GM23248 (cell line): ENCODE data around the gene SDHB. TPM values are rescaled to one million over a fixed set of nuclear protein-coding genes. Genes with fewer than 3 reads are reported as not detected.

Experiments
- DNase-seq: peaks from one replicate; pipeline ENCODE4 v3.0.0-alpha.2; 2015
- H2AFZ ChIP-seq: fragments of 200-600 bp; sonication (generic); 2 replicates; pipeline ENCODE4 v1.6.1; 2016; ENCODE audit warnings: antibody characterized with exemption
- H3F3A ChIP-seq: fragments of 200-600 bp; sonication (generic); 2 replicates; pipeline ENCODE4 v1.6.1; 2016; ENCODE audit warnings: mild to moderate bottlenecking, antibody characterized with exemption, mixed run types; ENCODE audit not compliant: insufficient read depth
- H3K27ac ChIP-seq: fragments of 200-600 bp; sonication (generic); 2 replicates; pipeline ENCODE4 v1.5.1; 2016; ENCODE audit warnings: mild to moderate bottlenecking
- H3K27me3 ChIP-seq: fragments of 200-600 bp; sonication (generic); replicated peaks from 2 replicates; pipeline ENCODE4 v1.6.1; 2016; ENCODE audit warnings: mild to moderate bottlenecking; ENCODE audit not compliant: insufficient read depth
- H3K36me3 ChIP-seq: fragments of 200-600 bp; sonication (generic); 2 replicates; pipeline ENCODE4 v1.6.1; 2016; ENCODE audit warnings: low read depth, mild to moderate bottlenecking
- H3K4me1 ChIP-seq: fragments of 200-600 bp; sonication (generic); 2 replicates; pipeline ENCODE4 v1.6.1; 2016; ENCODE audit warnings: mild to moderate bottlenecking; ENCODE audit not compliant: insufficient read depth
- H3K4me2 ChIP-seq: fragments of 200-600 bp; sonication (generic); one replicate; pipeline ENCODE4 v1.6.1; 2016; ENCODE audit warnings: mild to moderate bottlenecking; ENCODE audit not compliant: unreplicated experiment
- H3K4me3 ChIP-seq: fragments of 200-600 bp; sonication (generic); 2 replicates; pipeline ENCODE4 v1.5.1; 2016; ENCODE audit warnings: mild to moderate bottlenecking
- H3K79me2 ChIP-seq: fragments of 200-600 bp; sonication (generic); 2 replicates; pipeline ENCODE4 v1.6.1; 2016; ENCODE audit warnings: mild to moderate bottlenecking; ENCODE audit not compliant: insufficient read depth
- H3K9ac ChIP-seq: fragments of 200-600 bp; sonication (generic); 2 replicates; pipeline ENCODE4 v1.6.1; 2016; ENCODE audit warnings: mild to moderate bottlenecking
- H3K9me2 ChIP-seq: fragments of 200-600 bp; sonication (generic); 2 replicates; pipeline ENCODE4 v1.6.1; 2016; ENCODE audit warnings: mixed run types, mild to moderate bottlenecking, moderate library complexity; ENCODE audit not compliant: insufficient read depth
- H3K9me3 ChIP-seq: fragments of 200-600 bp; sonication (generic); one replicate; pipeline ENCODE4 v1.6.1; 2017; ENCODE audit warnings: low read depth
- H4K20me1 ChIP-seq: fragments of 200-600 bp; sonication (generic); 2 replicates; pipeline ENCODE4 v1.6.0; 2016; ENCODE audit not compliant: insufficient read depth
- EZH2 ChIP-seq: fragments of 200-600 bp; sonication (generic); IDR thresholded peaks from 2 replicates; pipeline ENCODE4 v1.6.1; 2018; ENCODE audit warnings: antibody characterized with exemption, mild to moderate bottlenecking; ENCODE audit not compliant: insufficient read depth, poor library complexity, severe bottlenecking
- EZH2phosphoT487 ChIP-seq: fragments of 200-600 bp; sonication (generic); IDR thresholded peaks from 2 replicates; pipeline ENCODE4 v1.6.1; 2018; ENCODE audit warnings: antibody characterized with exemption, moderate library complexity, mild to moderate bottlenecking, low read depth; ENCODE audit not compliant: insufficient read depth
- WGBS, 2 experiments: methylation state at CpG; one replicate each; pipeline ENCODE4 v1.1.6; 2015 to 2017; ENCODE audit warnings: low lambda C conversion rate in 2 of 2, low coverage in 1 of 2; ENCODE audit errors: missing lambda C conversion rate in 2 of 2; 5-methylcytosine and 5-hydroxymethylcytosine counted together
- in situ Hi-C: fragments of 300-500 bp; cut with MboI; formaldehyde crosslinking; loops from 2 replicates; pipeline ENCODE4 v1.15.0; 2020
- polyA plus RNA-seq: library from polyadenylated mRNA; unstranded; fragments of >200 nt; fragmentation: Nextera tagmentation; extraction: Ambion mirVana; gene quantifications from 2 replicates; pipeline ENCODE4 v1.2.1, GENCODE V29; 2016
- total RNA-seq: library from RNA; depleted of rRNA; stranded (reverse); fragments of >200 nt; shearing (Covaris generic); gene quantifications from 2 replicates; pipeline ENCODE4 v1.2.3, GENCODE V29; 2014

SDHB gene
- total and polyA plus RNA-seq, 2 experiments from 2014 or later: 84.1 to 124 TPM

DNA sequence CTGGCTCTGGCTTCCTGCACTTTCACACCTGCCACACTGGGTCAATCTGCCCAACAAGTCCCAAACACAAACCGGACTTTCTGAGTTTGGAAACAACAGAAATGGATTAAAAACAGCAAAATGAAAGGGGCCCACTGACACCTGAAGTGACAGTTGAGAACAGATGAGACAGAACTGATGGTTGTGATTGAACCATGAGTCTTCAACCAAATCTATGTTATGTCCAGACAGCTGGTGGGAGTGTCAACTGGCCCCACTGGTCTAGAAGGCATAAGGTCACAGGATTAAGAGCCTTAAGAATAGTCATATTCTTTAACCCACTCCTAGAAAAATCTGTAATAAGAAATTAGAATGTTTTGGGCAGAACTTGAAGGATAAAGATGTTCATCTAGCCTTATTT, 29.1 kb downstream of the SDHB start:
- Histone ChIP-seq H3K9ac (no peak overlapping the region), H3F3A (peaks cover 23% of the 10 kb centered on the region), H3K4me1 (peaks cover 19% of the 10 kb centered on the region), H3K27me3 (no peaks in the 10 kb centered on the region), H2AFZ (no peak overlapping the region), H3K9me2 (no peaks in the 10 kb centered on the region), H3K36me3 (peaks cover 44% of the 10 kb centered on the region), H3K79me2 (no peaks in the 10 kb centered on the region), H3K4me2 (no peak overlapping the region), H4K20me1 (no peaks in the 10 kb centered on the region), H3K27ac (no peak overlapping the region), H3K9me3 (no peaks in the 10 kb centered on the region), H3K4me3 (no peak overlapping the region)
- WGBS, 2 experiments: 100% methylated on average over 1 of the region's 1 CpG
- TF ChIP-seq EZH2phosphoT487: no peak
- TF ChIP-seq EZH2: no peak
- DNase-seq: no peak
- in situ Hi-C loops: no loop called here

DNA sequence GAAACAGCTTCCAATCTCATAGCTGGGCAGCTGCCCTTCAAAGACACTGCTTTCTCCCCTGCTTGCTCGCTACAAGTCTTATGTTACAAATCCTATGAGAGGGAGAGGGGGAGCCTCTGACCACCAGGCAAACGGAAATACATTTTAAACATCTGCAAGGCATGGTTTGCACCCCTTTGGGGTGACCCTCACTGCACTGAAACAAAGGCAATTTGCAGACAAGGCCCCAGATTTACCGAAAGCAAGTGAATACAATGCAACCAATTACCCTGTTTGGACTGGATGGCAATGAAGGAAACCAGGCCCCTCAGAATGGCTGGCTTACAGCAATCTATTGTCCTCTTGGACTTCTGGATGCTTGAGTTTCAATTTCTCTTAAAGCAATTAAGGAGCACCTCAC, 30.3 kb downstream of the SDHB start:
- no peaks in the 10 kb centered on the region for H4K20me1 ChIP-seq
- no peak overlapping the region for H2AFZ ChIP-seq
- H3K4me2 ChIP-seq: no peak overlapping the region
- no peak for TF ChIP-seq EZH2
- no peak for TF ChIP-seq EZH2phosphoT487
- WGBS, 2 experiments: 95 to 98% methylated on average over 3 of the region's 3 CpGs
- no peak overlapping the region for H3K9ac ChIP-seq
- DNase-seq: no peak
- H3K79me2 ChIP-seq: no peaks in the 10 kb centered on the region
- H3K27me3 ChIP-seq: no peaks in the 10 kb centered on the region
- H3K9me2 ChIP-seq: no peaks in the 10 kb centered on the region
- peaks cover 30% of the 10 kb centered on the region for H3F3A ChIP-seq
- H3K36me3 ChIP-seq: peaks cover 47% of the 10 kb centered on the region
- in situ Hi-C loops: no loop called here
- H3K9me3 ChIP-seq: no peaks in the 10 kb centered on the region
- H3K4me1 ChIP-seq: peaks cover 16% of the 10 kb centered on the region
- no peak overlapping the region for H3K4me3 ChIP-seq
- H3K27ac ChIP-seq: no peak overlapping the region

DNA sequence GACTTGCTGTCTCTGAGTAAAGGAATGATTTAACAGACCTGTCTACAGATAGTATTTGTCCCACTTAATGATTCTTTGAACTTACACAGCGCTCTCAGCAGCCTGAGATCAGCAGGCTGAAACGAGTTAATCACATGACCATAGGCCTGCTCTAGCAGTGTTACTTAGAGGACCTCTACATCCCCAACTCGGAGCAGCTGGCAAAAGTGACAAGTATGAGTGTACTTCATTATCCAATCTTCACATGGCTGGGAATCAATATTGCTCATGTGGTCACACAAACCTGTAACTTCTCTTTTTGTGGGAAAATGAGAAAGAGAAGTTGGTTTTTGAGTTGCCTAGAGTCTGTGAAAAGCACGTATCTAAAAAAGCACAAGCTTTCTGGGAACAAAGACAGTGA, 30.7 kb downstream of the SDHB start:
- no peak for DNase-seq

DNA sequence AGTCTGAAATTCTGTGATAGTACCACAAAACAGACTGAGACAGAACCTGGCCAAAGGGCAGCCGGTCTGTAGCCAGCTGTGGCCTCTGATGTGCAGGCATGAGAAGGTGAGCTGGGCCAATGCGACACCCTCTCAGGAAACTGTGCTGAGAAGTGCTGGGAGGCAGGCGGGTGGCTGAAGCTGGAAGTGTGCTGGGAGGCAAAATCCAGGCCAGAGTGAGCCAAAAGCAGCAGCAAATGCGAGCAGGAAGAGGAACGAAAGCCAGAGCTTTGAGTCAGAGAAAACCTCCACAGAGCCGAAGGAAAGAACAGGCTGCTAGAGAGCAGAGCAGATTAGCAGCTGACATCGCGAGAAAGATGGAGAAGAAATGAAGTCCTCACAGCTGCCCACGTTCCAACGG, 31.9 kb downstream of the SDHB start:
- Histone ChIP-seq H3K27me3 (no peaks in the 10 kb centered on the region), H3K4me3 (no peak overlapping the region), H3K79me2 (no peaks in the 10 kb centered on the region), H3K4me2 (no peak overlapping the region), H4K20me1 (no peaks in the 10 kb centered on the region), H3K9me3 (no peaks in the 10 kb centered on the region), H3K9ac (no peak overlapping the region), H3K4me1 (no peaks in the 10 kb centered on the region), H2AFZ (no peak overlapping the region), H3K9me2 (no peaks in the 10 kb centered on the region), H3F3A (peaks cover 15% of the 10 kb centered on the region), H3K36me3 (peaks cover 45% of the 10 kb centered on the region), H3K27ac (no peak overlapping the region)
- 94 to 98% methylated on average over 10 of the region's 10 CpGs for WGBS, 2 experiments
- in situ Hi-C loops: no loop called here
- no peak for TF ChIP-seq EZH2
- TF ChIP-seq EZH2phosphoT487: no peak
- DNase-seq: no peak

More for the DNA sequence above, 30.7 kb downstream of the SDHB start:
- Histone ChIP-seq H3K4me3 (no peak overlapping the region), H3K36me3 (peaks cover 45% of the 10 kb centered on the region), H3K4me1 (peaks cover 11% of the 10 kb centered on the region), H2AFZ (no peak overlapping the region), H3K9me3 (no peaks in the 10 kb centered on the region), H3K9me2 (no peaks in the 10 kb centered on the region), H3K9ac (no peak overlapping the region), H4K20me1 (no peaks in the 10 kb centered on the region), H3K4me2 (no peak overlapping the region), H3K27ac (no peak overlapping the region), H3K27me3 (no peaks in the 10 kb centered on the region), H3F3A (peaks cover 26% of the 10 kb centered on the region), H3K79me2 (no peaks in the 10 kb centered on the region)
- 79 to 83% methylated on average over 4 of the region's 4 CpGs for WGBS, 2 experiments
- TF ChIP-seq EZH2phosphoT487: no peak
- TF ChIP-seq EZH2: no peak
- in situ Hi-C loops: no loop called here

DNA sequence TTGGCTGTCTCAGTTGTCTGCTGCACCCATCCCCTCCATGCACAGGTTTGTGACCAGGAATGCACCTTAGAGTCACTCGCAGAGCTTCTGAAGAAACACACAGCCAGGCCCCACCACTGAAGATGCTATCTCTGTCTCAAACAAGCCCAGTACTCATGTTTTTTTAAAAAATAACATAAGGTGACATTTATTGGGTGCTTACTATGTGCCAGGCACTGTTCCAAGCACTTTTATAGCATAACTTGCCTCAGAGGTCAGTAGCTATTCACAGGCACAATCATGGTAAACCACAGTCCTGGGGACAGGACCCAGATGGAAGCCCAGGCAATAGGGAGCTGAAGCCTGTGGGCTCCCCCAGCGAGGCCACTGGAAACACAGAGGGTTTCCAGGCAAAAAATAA, 33.3 kb downstream of the SDHB start:
- peaks cover 40% of the 10 kb centered on the region for H3K36me3 ChIP-seq
- no peak for TF ChIP-seq EZH2phosphoT487
- TF ChIP-seq EZH2: no peak
- no peak overlapping the region for H3K4me3 ChIP-seq
- no peak overlapping the region for H3K9ac ChIP-seq
- H3K4me1 ChIP-seq: no peaks in the 10 kb centered on the region
- peaks cover 25% of the 10 kb centered on the region for H3F3A ChIP-seq
- H3K27ac ChIP-seq: no peak overlapping the region
- no peaks in the 10 kb centered on the region for H3K9me2 ChIP-seq
- no peaks in the 10 kb centered on the region for H3K27me3 ChIP-seq
- H3K79me2 ChIP-seq: no peaks in the 10 kb centered on the region
- no peak overlapping the region for H3K4me2 ChIP-seq
- H3K9me3 ChIP-seq: no peaks in the 10 kb centered on the region
- H2AFZ ChIP-seq: no peak overlapping the region
- no peaks in the 10 kb centered on the region for H4K20me1 ChIP-seq
- DNase-seq: no peak
- in situ Hi-C loops: no loop called here
- 95 to 100% methylated on average over 2 of the region's 2 CpGs for WGBS, 2 experiments
